Endothelial cell (in vitro differentiated cells): ENCODE data around the gene GIPC1. TPM values are rescaled to one million over a fixed set of nuclear protein-coding genes. Genes with fewer than 3 reads are reported as not detected.
"Not testable (repeated sequence)": the region's sequence is repeated elsewhere in the genome, so short reads cannot be mapped to it uniquely, and the experiment has no call there.

Source experiments
- DNase-seq: peaks from one replicate; pipeline ENCODE4 v3.0.0; 2021; ENCODE audit warnings: low spot score
- H3K27ac Mint-ChIP-seq: one replicate; pipeline ENCODE4 v1.8.0; 2021; ENCODE audit warnings: mixed read lengths, inconsistent platforms; ENCODE audit not compliant: unreplicated experiment
- H3K27me3 Mint-ChIP-seq: one replicate; pipeline ENCODE4 v1.8.0; 2021; ENCODE audit warnings: mild to moderate bottlenecking, moderate library complexity, mixed read lengths, inconsistent platforms; ENCODE audit not compliant: unreplicated experiment
- H3K36me3 Mint-ChIP-seq: one replicate; pipeline ENCODE4 v1.8.0; 2021; ENCODE audit warnings: mild to moderate bottlenecking, low read depth, mixed read lengths, inconsistent platforms; ENCODE audit not compliant: unreplicated experiment
- H3K4me1 Mint-ChIP-seq: one replicate; pipeline ENCODE4 v1.8.0; 2021; ENCODE audit warnings: mild to moderate bottlenecking, mixed read lengths, inconsistent platforms; ENCODE audit not compliant: unreplicated experiment
- H3K4me3 Mint-ChIP-seq: one replicate; pipeline ENCODE4 v1.8.0; 2021; ENCODE audit warnings: mild to moderate bottlenecking, mixed read lengths, inconsistent platforms; ENCODE audit not compliant: unreplicated experiment
- H3K9me3 Mint-ChIP-seq: one replicate; pipeline ENCODE4 v1.8.0; 2021; ENCODE audit warnings: mixed read lengths, inconsistent platforms; ENCODE audit not compliant: unreplicated experiment
- CTCF ChIP-seq: fragments of 200-600 bp; sonication (generic); IDR thresholded peaks from one replicate; pipeline ENCODE4 v1.5.0; 2021; ENCODE audit warnings: antibody characterized with exemption; ENCODE audit not compliant: unreplicated experiment
- total RNA-seq: library from RNA; stranded (reverse); fragmentation: NEBNext Ultra II Directional; extraction: Animal tissue kit (Norgen Biotek cat#: 25700); gene quantifications from one replicate; pipeline ENCODE4 v1.2.1, GENCODE V29; 2021; ENCODE audit not compliant: unreplicated experiment

GIPC1 gene
- total RNA-seq, 1 donor from 2014 or later, result 106 TPM

DNA sequence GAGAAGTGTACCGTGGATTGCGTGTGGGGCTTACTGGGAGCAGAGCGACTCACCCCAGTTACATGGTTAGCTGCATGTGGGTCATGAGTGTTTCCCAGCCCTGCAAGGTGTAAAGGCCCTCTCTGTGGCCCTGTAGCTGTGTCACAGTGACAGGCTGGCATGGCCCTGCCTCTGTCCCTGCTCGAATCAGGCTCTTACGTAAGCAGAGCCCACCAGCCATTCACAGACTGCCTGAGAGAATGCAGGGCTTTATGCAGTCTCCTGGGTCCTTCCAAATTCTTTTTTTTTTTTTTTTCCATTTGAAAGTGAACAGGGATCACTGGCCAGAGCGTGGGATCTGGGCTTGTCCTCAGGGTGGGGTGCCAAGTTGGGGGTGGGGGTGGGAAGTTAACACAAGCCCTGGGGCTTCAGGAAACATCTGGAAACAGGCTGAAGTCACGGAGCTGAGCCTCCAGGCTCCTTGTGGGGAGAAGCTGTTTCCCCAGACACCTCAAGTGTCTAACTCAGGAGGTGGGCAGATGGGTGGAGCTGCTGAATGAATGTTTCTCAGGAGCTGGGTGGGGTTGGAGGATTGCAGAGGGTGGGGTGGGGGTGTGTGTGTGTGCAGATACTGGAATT lies 46.9 kb upstream of the GIPC1 start:
- Mint-ChIP-seq H3K9me3 (no peaks in the 10 kb centered on the region), H3K4me3 (no peak overlapping the region), H3K36me3 (peaks cover 8% of the 10 kb centered on the region), H3K4me1 (no peaks in the 10 kb centered on the region), H3K27ac (no peak overlapping the region), H3K27me3 (peaks cover 11% of the 10 kb centered on the region)
- no peak for DNase-seq
- no peak for TF ChIP-seq CTCF

DNA sequence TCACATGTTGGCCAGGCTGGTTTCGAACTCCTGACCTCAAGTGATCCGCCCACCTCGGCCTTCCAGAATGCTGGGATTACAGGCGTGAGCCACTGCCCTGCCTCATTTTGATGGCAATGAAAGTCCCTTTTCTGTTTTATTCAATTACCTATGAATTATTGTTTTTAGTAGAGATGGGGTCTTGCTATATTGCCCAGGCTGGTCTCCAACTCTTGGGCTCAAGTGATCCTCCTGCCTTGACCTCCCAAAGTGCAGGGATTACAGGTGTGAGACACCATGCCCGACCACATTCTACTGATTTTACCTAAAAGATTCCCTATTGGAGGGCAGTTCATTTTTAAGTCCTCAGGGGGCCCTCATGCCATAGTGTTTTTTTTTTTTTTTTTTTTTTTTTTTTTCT lies 46.1 kb upstream of the GIPC1 start:
- H3K4me3 Mint-ChIP-seq, DNase-seq, H3K4me1 Mint-ChIP-seq, H3K27ac Mint-ChIP-seq, H3K36me3 Mint-ChIP-seq, H3K9me3 Mint-ChIP-seq: not testable (repeated sequence)
- peaks cover 11% of the 10 kb centered on the region for H3K27me3 Mint-ChIP-seq

DNA sequence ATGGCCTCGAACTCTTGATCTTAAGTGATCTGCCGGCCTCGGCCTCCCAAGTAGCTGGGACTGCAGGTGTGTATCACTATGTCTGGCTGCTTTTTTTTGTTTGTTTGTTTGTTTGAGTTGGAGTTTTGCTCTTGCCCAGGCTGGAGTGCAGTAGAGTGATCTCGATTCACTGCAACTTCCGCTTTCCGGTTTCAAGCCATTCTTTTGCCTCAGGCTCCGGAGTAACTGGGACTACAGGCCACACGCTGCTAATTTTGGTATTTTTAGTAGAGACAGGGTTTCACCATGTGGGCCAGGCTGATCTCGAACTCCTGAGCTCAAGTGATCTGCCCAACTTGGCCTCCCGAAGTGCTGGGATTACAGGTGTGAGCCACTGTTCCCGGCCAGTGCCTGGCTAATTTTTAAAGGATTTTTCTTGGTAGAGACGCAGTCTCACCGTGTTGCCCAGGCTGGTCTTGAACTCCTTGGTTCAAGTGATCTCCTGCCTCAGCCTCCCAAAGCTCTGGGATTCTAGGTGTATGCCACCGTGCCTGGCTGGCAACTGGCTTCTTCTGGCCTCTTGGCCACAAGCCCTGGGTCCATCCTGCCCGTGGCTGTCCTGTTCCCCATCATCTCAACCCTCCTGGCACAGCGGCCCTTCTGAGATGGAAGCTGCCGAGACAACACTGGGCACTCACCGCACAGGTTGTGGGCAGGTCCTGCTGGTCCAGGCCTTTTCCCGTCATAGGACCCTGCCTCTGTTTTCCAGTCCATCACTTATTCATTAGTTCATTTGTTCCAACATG lies 45.0 kb upstream of the GIPC1 start:
- Mint-ChIP-seq H3K27me3 (peaks cover 10% of the 10 kb centered on the region), H3K27ac (peak overlapping the region; percentile 37), H3K4me1 (no peaks in the 10 kb centered on the region), H3K9me3 (no peaks in the 10 kb centered on the region), H3K4me3 (peak overlapping the region; percentile 34), H3K36me3 (peaks cover 5% of the 10 kb centered on the region)
- DNase-seq, result no peak
- TF ChIP-seq CTCF, result no peak

GRCh38 chr19:14536926-14537692 lies 41.2 kb upstream of the GIPC1 start:
- Mint-ChIP-seq H3K27ac (no peak overlapping the region), H3K4me3 (no peak overlapping the region), H3K9me3 (no peaks in the 10 kb centered on the region), H3K4me1 (no peaks in the 10 kb centered on the region), H3K27me3 (peaks cover 4% of the 10 kb centered on the region), H3K36me3 (no peaks in the 10 kb centered on the region)
- peak; percentile 80 for DNase-seq
- TF ChIP-seq CTCF, result no peak

GRCh38 chr19:14533450-14533849 lies 37.5 kb upstream of the GIPC1 start:
- H3K36me3 Mint-ChIP-seq, result no peaks in the 10 kb centered on the region
- H3K4me1 Mint-ChIP-seq, result peaks cover 4% of the 10 kb centered on the region
- no peak for TF ChIP-seq CTCF
- H3K27ac Mint-ChIP-seq, result no peak overlapping the region
- no peak overlapping the region for H3K4me3 Mint-ChIP-seq
- peaks cover 3% of the 10 kb centered on the region for H3K27me3 Mint-ChIP-seq
- H3K9me3 Mint-ChIP-seq, result no peaks in the 10 kb centered on the region
- DNase-seq, result no peak
